Adipose tissue (tissue), 3 donors: ENCODE results near the gene IPO5. TPM values are rescaled to one million over a fixed set of nuclear protein-coding genes. Genes with fewer than 3 reads are reported as not detected.
"Not testable (repeated sequence)": the region's sequence is repeated elsewhere in the genome, so short reads cannot be mapped to it uniquely, and the experiment has no call there.

Experiments
- H3K27ac ChIP-seq: one replicate; pipeline ENCODE4 v1.5.1; 2013; ENCODE audit warnings: low read depth, low read length
- WGBS, 3 donors: extraction: QIAGEN DNeasy Blood & Tissue Kit; methylation state at CpG; one replicate each; pipeline ENCODE4 v1.1.7; 2013; 5-methylcytosine and 5-hydroxymethylcytosine counted together
- polyA plus RNA-seq, 3 donors: library from polyadenylated mRNA; stranded (reverse); fragments of 200-250 nt; gene quantifications; one replicate each; pipeline ENCODE4 v1.2.3, GENCODE V29; 2013
- donor health status: healthy with polysubstance abuse.
- donor health status: Bipolar disorder and iron deficiency.
- donor health status: healthy.

Gene IPO5
- polyA plus RNA-seq, 3 donors: 49.4 to 59.2 (median 51.0) TPM

DNA sequence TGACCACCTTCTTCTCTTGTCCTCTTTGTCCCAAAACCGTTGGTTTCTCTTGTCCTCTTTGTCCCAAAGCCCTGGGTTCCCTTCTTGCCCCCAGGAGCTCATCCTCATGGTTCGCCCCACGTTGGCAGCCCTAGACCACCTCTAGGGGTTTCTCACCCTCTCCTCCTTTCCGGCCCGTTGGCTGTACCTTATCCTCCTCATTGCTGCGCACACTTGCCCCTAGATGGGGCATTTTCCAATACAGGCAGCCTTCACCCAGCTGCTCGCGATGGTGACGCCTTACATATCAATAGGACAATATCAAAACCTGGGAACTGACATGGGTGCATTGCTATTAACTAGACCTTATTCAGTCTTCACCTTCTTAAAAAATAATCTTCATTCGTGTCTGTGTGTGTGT is 86.5 kb downstream of the IPO5 start:
- WGBS, 3 donors: 79 to 88% (median 82%) methylated on average over 10 of the region's 10 CpGs
- H3K27ac ChIP-seq: no peak overlapping the region

DNA sequence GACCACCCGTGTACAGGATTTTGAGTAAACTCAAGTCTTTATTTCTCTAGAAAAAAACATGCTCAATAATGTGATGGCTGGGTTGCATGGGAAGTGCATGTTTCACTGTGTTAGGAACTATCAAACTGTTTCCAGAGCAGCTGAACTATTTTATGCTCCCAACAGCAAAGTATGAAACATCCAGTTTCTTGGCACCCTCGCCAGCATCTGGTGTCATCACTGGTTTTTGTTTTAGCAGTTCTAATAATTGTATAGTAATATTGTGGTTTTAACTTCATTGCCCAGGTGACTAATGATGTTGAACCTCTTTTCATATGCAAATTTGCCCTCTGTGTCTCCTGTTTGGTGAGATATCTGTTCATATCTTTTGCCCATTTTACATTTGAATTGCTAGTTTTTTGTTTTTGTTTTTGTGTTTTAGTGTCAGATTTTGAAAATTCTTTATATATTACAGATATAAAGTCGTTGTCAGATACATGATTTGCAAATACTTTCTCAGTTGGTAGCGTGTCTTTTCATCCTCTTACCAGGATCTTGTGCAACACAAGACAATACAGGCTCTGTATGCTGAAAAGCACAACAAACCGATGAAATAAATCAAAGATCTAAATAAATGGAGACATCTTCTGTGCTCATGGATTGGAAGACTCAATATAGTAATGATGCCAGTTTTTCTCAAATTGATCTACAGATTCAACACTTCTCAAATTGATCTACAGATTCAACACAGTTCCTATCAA is 87.8 kb downstream of the IPO5 start:
- no peak overlapping the region for H3K27ac ChIP-seq
- WGBS, 3 donors: 77 to 80% (median 78%) methylated on average over 5 of the region's 5 CpGs

GRCh38 chr13:98044301-98044700 is 90.8 kb downstream of the IPO5 start:
- WGBS, 3 donors: 54 to 85% (median 73%) methylated on average over 10 of the region's 10 CpGs
- H3K27ac ChIP-seq: no peak overlapping the region

GRCh38 chr13:98047785-98048184 is 94.3 kb downstream of the IPO5 start:
- H3K27ac ChIP-seq: not testable (repeated sequence)
- WGBS, 3 donors: 61 to 84% (median 81%) methylated on average over 12 of the region's 12 CpGs

DNA sequence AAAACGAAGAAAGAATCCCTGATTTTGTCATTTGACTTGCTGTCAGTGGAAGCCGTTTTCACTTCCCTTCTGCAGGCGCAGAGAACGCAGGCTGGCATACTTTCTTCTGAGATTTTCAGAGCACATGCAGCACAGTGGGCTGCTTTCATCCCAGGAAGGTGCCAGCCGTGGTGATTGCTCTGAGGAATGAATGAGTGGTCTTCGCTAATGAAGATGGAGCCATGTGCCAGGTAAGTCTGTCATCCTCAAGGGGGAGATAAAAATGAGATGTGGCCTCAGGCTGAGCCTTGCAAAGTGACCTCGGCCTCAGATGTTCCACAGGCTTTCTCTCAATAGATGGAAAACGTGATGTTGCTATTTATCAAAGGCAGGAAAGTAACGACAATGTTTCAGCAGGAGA is 94.8 kb downstream of the IPO5 start:
- H3K27ac ChIP-seq: no peak overlapping the region
- 59 to 70% (median 67%) methylated on average over 9 of the region's 9 CpGs for WGBS, 3 donors

DNA sequence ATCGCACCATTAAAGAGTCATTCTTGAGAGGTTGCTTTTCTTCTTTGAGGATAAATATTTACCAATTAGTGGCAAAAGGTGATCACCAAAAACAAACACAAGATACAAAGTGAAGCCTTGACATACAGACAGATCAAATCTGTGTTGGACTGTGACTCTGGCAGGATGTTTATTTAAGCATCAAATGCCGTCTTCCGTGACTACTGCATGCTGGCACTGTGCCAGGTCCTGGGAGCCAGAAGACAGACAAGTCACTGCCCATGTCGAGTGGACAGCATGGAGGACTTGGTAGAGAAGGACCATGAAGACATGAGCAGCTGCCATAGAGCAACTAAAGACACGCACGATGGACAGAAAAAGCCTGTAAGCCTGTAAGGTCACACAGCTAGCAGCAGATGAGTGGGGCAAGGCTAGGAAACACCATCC is 96.6 kb downstream of the IPO5 start:
- no peak overlapping the region for H3K27ac ChIP-seq
- 50 to 64% (median 63%) methylated on average over 6 of the region's 6 CpGs for WGBS, 3 donors

DNA sequence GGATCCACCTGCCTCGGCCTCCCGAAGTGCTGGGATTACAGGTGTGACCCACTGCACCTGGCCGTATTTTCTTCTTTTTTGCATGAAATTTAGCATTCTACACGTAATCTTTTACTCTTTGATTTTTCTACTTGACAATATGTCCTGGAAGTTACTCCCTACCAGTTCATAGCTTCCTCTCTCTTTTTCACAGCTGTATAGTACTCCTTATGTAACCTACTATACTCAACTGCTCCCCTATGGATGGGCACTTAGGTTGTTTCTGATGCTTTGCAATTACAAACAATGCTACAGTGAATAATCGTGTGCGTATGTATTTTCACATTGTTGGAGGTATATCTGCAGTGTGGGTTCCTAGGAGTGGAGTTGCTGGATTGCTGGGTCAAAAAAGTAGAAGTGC is 98.9 kb downstream of the IPO5 start:
- H3K27ac ChIP-seq: no peak overlapping the region
- 88 to 98% (median 94%) methylated on average over 6 of the region's 6 CpGs for WGBS, 3 donors

GRCh38 chr13:98054301-98054700 is 100.8 kb downstream of the IPO5 start:
- WGBS, 3 donors: 79 to 84% (median 82%) methylated on average over 6 of the region's 6 CpGs
- no peak overlapping the region for H3K27ac ChIP-seq

DNA sequence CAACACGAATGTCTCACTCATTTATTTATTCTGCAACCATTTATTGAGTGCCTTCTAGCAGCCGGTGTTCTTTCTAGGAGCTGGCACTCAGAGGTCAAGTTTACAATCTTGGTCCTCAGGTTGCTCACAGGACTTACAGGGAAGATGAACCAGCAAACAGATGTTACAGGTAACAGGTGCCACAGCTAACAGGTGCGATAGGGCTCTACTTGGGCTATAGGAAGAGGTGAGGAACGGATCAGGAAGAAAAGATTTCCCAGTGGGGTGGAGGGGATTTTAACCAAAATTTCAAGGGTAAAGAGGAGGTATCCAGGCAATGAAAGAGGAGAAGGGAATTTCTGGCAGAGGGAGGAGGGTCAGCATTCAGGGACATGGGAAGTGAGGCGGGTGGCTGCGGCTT is 102.1 kb downstream of the IPO5 start:
- H3K27ac ChIP-seq: no peak overlapping the region
- 80 to 88% (median 87%) methylated on average over 6 of the region's 6 CpGs for WGBS, 3 donors

GRCh38 chr13:98056839-98057410 is 103.5 kb downstream of the IPO5 start:
- 91 to 94% (median 92%) methylated on average over 11 of the region's 11 CpGs for WGBS, 3 donors
- no peak overlapping the region for H3K27ac ChIP-seq

DNA sequence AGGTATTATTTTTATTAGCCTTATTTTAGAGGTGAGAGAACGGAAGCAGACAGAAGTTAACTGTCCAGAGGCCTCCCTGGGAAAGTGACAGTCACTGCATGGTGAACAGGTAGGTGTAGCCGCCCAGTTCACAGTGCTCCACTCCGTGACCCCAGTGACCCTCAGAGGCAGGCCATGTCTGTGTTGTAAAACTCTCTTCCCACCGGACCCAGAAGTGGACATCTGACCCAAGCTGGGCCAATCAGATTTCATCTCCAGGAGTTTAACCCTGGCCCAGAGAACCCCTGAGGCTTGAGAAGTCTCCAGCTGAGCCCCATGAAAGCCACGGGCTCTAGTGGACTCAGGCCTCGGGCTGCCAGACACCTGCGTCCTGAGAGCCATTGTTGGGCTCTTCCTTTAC is 105.8 kb downstream of the IPO5 start:
- WGBS, 3 donors: 82 to 85% (median 82%) methylated on average over 7 of the region's 7 CpGs
- H3K27ac ChIP-seq: no peak overlapping the region

- 95 to 100% (median 97%) methylated on average over 3 of the region's 3 CpGs for WGBS, 3 donors
- H3K27ac ChIP-seq: no peak overlapping the region
Observed at GRCh38 chr13:98060282-98060681, 106.8 kb downstream of the IPO5 start.

DNA sequence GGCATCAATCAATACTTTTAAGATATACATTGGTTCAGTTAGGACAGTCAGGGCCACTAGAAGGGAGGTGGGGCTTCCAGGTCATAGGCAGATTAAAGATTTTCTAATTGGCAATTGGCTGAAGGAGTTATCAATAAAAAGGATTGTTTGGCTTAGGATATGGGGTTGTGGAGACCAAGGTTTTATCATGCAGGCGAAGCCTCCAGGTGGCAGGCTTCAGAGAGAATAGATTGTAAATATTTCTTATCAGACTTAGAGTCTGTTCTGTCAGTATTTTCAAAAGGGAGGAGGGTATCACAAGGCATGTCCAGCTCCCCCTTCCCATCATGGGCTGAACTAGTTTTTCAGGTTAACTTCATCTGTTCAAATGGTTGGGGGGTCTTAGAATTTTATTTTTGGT is 112.0 kb downstream of the IPO5 start:
- WGBS, 3 donors: 58 to 91% (median 75%) methylated on average over 1 of the region's 1 CpG

GRCh38 chr13:98066636-98067035 is 113.2 kb downstream of the IPO5 start:
- H3K27ac ChIP-seq: no peak overlapping the region
- WGBS, 3 donors: 63 to 73% (median 70%) methylated on average over 4 of the region's 4 CpGs

More for the DNA sequence above, 112.0 kb downstream of the IPO5 start:
- no peak overlapping the region for H3K27ac ChIP-seq

DNA sequence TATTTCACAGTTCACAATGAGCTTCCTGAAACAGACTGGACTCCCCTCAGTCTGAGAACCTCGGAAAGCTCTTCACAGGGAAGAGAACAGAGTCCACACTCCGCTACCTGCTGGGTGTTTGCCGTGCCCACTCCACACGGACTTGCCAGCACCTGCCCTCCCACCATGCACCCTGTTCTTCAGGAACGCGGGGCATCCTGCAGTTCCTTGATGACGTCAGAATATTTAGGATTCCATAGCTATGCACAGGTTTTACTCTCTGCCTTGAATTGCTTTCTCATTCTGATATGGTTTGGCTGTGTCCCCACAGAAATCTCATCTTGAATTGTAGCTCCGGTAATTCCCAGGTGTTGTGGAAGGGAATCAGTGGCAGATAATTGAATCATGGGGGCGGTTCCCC is 115.0 kb downstream of the IPO5 start:
- no peak overlapping the region for H3K27ac ChIP-seq
- WGBS, 3 donors: 58 to 79% (median 70%) methylated on average over 9 of the region's 9 CpGs

- H3K27ac ChIP-seq: no peak overlapping the region
- WGBS, 3 donors: 56 to 90% (median 85%) methylated on average over 1 of the region's 1 CpG
Observed at GRCh38 chr13:98069985-98070384, 116.5 kb downstream of the IPO5 start.

GRCh38 chr13:98071316-98071715 is 117.8 kb downstream of the IPO5 start:
- WGBS, 3 donors: 90 to 94% (median 92%) methylated on average over 1 of the region's 1 CpG
- no peak overlapping the region for H3K27ac ChIP-seq

GRCh38 chr13:98072476-98072875 is 119.0 kb downstream of the IPO5 start:
- no peak overlapping the region for H3K27ac ChIP-seq
- WGBS, 3 donors: 91 to 95% (median 95%) methylated on average over 2 of the region's 2 CpGs
